PC-3 (cell line): Measurements from ENCODE around the gene GBA3. TPM values are rescaled to one million over a fixed set of nuclear protein-coding genes. Genes with fewer than 3 reads are reported as not detected.

ENCODE experiments used
- ATAC-seq: fragments of 200-7000 bp; cut with Tn5 transposase; 2 replicates; pipeline ENCODE4 v1.9.1; 2020; ENCODE audit warnings: mild to moderate bottlenecking, moderate library complexity
- BruUV-seq: library from RNA; stranded (reverse); fragments of 400-500 nt; replicated peaks from 2 replicates; lab custom pipeline; 2021; lab: Mats Ljungman, UMichigan
- CTCF ChIA-PET: fragments of 300-600 bp; sonication (Branson Sonifier 250); formaldehyde crosslinking; loops from one replicate; lab custom pipeline; 2022; ENCODE audit warnings: antibody characterized with exemption; lab: Charles Lee
- POLR2A ChIA-PET: fragments of 300-600 bp; sonication (Branson Sonifier 250); formaldehyde crosslinking; loops from one replicate; lab custom pipeline; 2022; ENCODE audit warnings: antibody characterized with exemption; ENCODE audit not compliant: unreplicated experiment; lab: Charles Lee
- DNase-seq: peaks from one replicate; pipeline ENCODE4 v3.0.0-alpha.2; 2015
- H2AFZ ChIP-seq: fragments of 300-600 bp; sonication (generic); 2 replicates; pipeline ENCODE4 v1.6.0; 2016; ENCODE audit warnings: antibody characterized with exemption, low read length
- H3F3A ChIP-seq: fragments of 300-600 bp; sonication (generic); one replicate; pipeline ENCODE4 v1.6.0; 2017; ENCODE audit warnings: antibody characterized with exemption, low read length, control low read depth, mild to moderate bottlenecking; ENCODE audit not compliant: unreplicated experiment
- H3K27ac ChIP-seq: fragments of 300-600 bp; sonication (generic); 2 replicates; pipeline ENCODE4 v1.5.1; 2016; ENCODE audit warnings: mild to moderate bottlenecking, low read length
- H3K27me3 ChIP-seq: fragments of 300-600 bp; sonication (generic); 2 replicates; pipeline ENCODE4 v1.6.1; 2016; ENCODE audit warnings: low read length, mixed read lengths
- H3K36me3 ChIP-seq: fragments of 300-600 bp; sonication (generic); 2 replicates; pipeline ENCODE4 v1.6.1; 2016; ENCODE audit warnings: low read depth, mixed run types, low read length, mixed read lengths
- H3K4me1 ChIP-seq: fragments of 300-600 bp; sonication (generic); 2 replicates; pipeline ENCODE4 v1.5.1; 2016; ENCODE audit warnings: low read length; ENCODE audit not compliant: insufficient read depth
- H3K4me2 ChIP-seq: fragments of 300-600 bp; sonication (generic); 2 replicates; pipeline ENCODE4 v1.6.0; 2016; ENCODE audit warnings: low read length
- H3K4me3 ChIP-seq: fragments of 300-600 bp; sonication (generic); 2 replicates; pipeline ENCODE4 v1.5.1; 2016; ENCODE audit warnings: mild to moderate bottlenecking, low read length, mixed read lengths
- H3K79me2 ChIP-seq: fragments of 300-600 bp; sonication (generic); 2 replicates; pipeline ENCODE4 v1.6.1; 2017; ENCODE audit warnings: low read length, mixed read lengths
- H3K9ac ChIP-seq: fragments of 300-600 bp; sonication (generic); 2 replicates; pipeline ENCODE4 v1.6.0; 2016; ENCODE audit warnings: mild to moderate bottlenecking, low read length
- H3K9me2 ChIP-seq: fragments of 300-600 bp; sonication (generic); replicated peaks from 2 replicates; pipeline ENCODE4 v1.6.1; 2016; ENCODE audit warnings: mixed run types, low read length, mixed read lengths
- H3K9me3 ChIP-seq: fragments of 300-600 bp; sonication (generic); 2 replicates; pipeline ENCODE4 v1.6.1; 2016; ENCODE audit warnings: low read length, mixed read lengths
- H4K20me1 ChIP-seq: fragments of 300-600 bp; sonication (generic); 2 replicates; pipeline ENCODE4 v1.6.1; 2016; ENCODE audit warnings: low read length, mixed read lengths
- EZH2 ChIP-seq: fragments of 300-600 bp; sonication (generic); IDR thresholded peaks from one replicate; pipeline ENCODE4 v1.6.1; 2017; ENCODE audit warnings: antibody characterized with exemption, mild to moderate bottlenecking, low read length; ENCODE audit not compliant: unreplicated experiment
- EZH2phosphoT487 ChIP-seq: fragments of 300-600 bp; sonication (generic); IDR thresholded peaks from 2 replicates; pipeline ENCODE4 v1.6.1; 2018; ENCODE audit warnings: mild to moderate bottlenecking, antibody characterized with exemption, low read length, borderline replicate concordance
- intact Hi-C: fragments of 100-400 bp; cut with micrococcal nuclease; formaldehyde crosslinking; loops from 2 replicates; pipeline ENCODE4 v1.9.0; 2023
- total RNA-seq: library from RNA; depleted of rRNA; stranded (reverse); fragments of >200 nt; gene quantifications from 2 replicates; pipeline ENCODE4 v1.2.3, GENCODE V29; 2014
- TF ChIP-seq, protein P1 (sequence below): fragments of 300-600 bp; sonication (generic); conservative IDR thresholded peaks from 2 replicates; pipeline ENCODE4 v1.5.1; 2017; ENCODE audit warnings: antibody characterized with exemption, low read depth, mild to moderate bottlenecking, low read length

Gene GBA3
- total RNA-seq, 1 experiment from 2014 or later: not detected

DNA sequence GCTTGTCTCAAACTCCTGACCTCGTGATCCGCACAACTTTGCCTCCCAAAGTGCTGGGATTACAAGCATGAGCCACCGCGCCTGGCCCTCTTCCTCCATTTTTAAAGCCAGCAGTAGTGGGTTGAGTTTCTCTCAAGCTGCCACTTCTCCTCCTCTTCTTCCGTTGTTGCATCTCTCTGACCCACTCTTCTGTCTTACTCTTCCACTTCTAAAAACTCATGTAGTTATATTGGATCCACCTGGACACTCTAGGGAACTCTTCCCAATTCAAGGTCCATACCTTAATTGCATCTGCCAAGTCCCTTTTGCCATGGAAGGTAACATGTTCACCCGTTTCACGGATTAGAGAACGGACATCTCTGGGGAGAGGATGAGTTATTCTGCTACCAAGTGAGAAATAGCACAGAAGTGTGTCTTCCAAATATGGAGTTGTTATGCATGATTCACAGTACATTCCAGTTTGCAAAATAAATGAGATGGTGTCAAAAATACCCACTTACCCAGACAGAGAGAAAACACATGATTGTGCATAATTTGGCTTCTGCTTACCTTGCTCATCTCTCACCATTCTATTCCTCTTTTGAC lies 51.8 kb downstream of the GBA3 start:
- Histone ChIP-seq H3K4me1 (no peaks in the 10 kb centered on the region), H3K9me2 (no peaks in the 10 kb centered on the region), H4K20me1 (no peaks in the 10 kb centered on the region), H3K27me3 (peaks cover 55% of the 10 kb centered on the region), H3K27ac (no peak overlapping the region), H2AFZ (no peak overlapping the region), H3F3A (no peaks in the 10 kb centered on the region), H3K79me2 (no peaks in the 10 kb centered on the region), H3K9ac (no peak overlapping the region), H3K9me3 (no peaks in the 10 kb centered on the region), H3K4me3 (no peak overlapping the region), H3K36me3 (no peaks in the 10 kb centered on the region), H3K4me2 (no peak overlapping the region)
- CTCF ChIA-PET: no interaction called here
- DNase-seq: no peak
- no peak for ATAC-seq
- no TSS peak for BruUV-seq
- intact Hi-C loops: no loop called here
- POLR2A ChIA-PET: no interaction called here
- no peak for TF ChIP-seq EZH2phosphoT487
- no peak for TF ChIP-seq EZH2
- TF ChIP-seq, protein P1, sequence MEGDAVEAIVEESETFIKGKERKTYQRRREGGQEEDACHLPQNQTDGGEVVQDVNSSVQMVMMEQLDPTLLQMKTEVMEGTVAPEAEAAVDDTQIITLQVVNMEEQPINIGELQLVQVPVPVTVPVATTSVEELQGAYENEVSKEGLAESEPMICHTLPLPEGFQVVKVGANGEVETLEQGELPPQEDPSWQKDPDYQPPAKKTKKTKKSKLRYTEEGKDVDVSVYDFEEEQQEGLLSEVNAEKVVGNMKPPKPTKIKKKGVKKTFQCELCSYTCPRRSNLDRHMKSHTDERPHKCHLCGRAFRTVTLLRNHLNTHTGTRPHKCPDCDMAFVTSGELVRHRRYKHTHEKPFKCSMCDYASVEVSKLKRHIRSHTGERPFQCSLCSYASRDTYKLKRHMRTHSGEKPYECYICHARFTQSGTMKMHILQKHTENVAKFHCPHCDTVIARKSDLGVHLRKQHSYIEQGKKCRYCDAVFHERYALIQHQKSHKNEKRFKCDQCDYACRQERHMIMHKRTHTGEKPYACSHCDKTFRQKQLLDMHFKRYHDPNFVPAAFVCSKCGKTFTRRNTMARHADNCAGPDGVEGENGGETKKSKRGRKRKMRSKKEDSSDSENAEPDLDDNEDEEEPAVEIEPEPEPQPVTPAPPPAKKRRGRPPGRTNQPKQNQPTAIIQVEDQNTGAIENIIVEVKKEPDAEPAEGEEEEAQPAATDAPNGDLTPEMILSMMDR: no peak

DNA sequence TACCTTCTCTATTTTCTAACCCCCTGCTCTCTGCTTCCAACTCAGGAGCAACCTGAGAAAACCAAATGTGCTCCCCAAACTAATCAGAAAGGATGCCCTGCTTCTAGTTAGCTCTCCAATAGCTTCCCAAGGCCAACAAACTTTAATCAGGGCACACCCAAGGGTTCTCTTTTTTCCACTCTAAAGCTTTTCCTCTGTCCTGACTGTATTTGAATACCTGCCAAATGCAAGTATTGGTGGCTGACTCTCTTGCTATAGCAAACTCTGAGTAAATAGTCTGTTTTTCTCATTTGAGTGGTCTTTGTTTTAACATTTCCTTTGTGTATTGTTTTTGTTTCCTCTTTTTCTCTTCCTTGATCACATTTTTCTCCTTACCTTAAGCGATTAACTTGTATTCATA lies 52.5 kb downstream of the GBA3 start:
- H3K36me3 ChIP-seq: no peaks in the 10 kb centered on the region
- H3K4me3 ChIP-seq: no peak overlapping the region
- H3K9ac ChIP-seq: no peak overlapping the region
- no peaks in the 10 kb centered on the region for H3K4me1 ChIP-seq
- H3K9me2 ChIP-seq: no peaks in the 10 kb centered on the region
- no peak for DNase-seq
- H3F3A ChIP-seq: no peaks in the 10 kb centered on the region
- TF ChIP-seq EZH2 (no peak), EZH2phosphoT487 (no peak)
- TF ChIP-seq, protein P1: no peak
- peaks cover 59% of the 10 kb centered on the region for H3K27me3 ChIP-seq
- CTCF ChIA-PET: no interaction called here
- H3K4me2 ChIP-seq: no peak overlapping the region
- ATAC-seq: no peak
- H2AFZ ChIP-seq: no peak overlapping the region
- POLR2A ChIA-PET: no interaction called here
- BruUV-seq: no TSS peak
- H4K20me1 ChIP-seq: no peaks in the 10 kb centered on the region
- no peak overlapping the region for H3K27ac ChIP-seq
- H3K79me2 ChIP-seq: no peaks in the 10 kb centered on the region
- intact Hi-C loops: no loop called here
- no peaks in the 10 kb centered on the region for H3K9me3 ChIP-seq

DNA sequence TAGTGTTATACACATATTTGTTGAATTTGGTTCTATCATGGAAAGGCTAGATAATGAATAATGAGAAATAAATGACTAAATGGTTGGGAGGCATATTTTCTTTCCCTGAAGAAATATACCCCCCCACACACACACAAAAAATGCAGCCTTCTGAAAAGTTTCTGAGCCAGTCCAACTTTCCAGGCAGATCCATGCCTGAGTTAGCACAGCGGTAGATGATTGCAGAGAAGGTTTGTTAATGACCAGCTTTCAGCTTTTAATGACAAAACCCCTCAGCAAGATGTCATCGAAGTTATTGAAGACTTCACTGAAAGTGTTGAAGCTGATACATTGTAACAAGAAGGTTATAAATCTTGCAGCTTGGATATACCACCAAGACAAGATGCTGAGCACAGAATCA lies 61.4 kb downstream of the GBA3 start:
- no peaks in the 10 kb centered on the region for H3K4me1 ChIP-seq
- no peak for DNase-seq
- H2AFZ ChIP-seq: no peak overlapping the region
- intact Hi-C loops: no loop called here
- no peaks in the 10 kb centered on the region for H3K79me2 ChIP-seq
- no peaks in the 10 kb centered on the region for H3F3A ChIP-seq
- no peak overlapping the region for H3K4me3 ChIP-seq
- H3K27ac ChIP-seq: no peak overlapping the region
- H3K27me3 ChIP-seq: peaks cover 32% of the 10 kb centered on the region
- H4K20me1 ChIP-seq: no peaks in the 10 kb centered on the region
- ChIA-PET POLR2A (no interaction called here), CTCF (no interaction called here)
- ATAC-seq: no peak
- no peak overlapping the region for H3K9ac ChIP-seq
- no peak overlapping the region for H3K4me2 ChIP-seq
- no peaks in the 10 kb centered on the region for H3K9me2 ChIP-seq
- TF ChIP-seq EZH2 (no peak), EZH2phosphoT487 (no peak)
- TF ChIP-seq, protein P1: no peak
- H3K9me3 ChIP-seq: no peaks in the 10 kb centered on the region
- BruUV-seq: no TSS peak
- no peaks in the 10 kb centered on the region for H3K36me3 ChIP-seq
